HG03521 (cell line): ENCODE data around the gene AFF3.
"Not testable (repeated sequence)": the region's sequence is repeated elsewhere in the genome, so short reads cannot be mapped to it uniquely, and the experiment has no call there.

Experiments
- ATAC-seq: cut with Tn5 transposase; IDR thresholded peaks from one replicate; pipeline ENCODE4 v1.9.1; 2021; ENCODE audit warnings: mild to moderate bottlenecking, moderate library complexity; ENCODE audit not compliant: unreplicated experiment

The AFF3 gene

DNA sequence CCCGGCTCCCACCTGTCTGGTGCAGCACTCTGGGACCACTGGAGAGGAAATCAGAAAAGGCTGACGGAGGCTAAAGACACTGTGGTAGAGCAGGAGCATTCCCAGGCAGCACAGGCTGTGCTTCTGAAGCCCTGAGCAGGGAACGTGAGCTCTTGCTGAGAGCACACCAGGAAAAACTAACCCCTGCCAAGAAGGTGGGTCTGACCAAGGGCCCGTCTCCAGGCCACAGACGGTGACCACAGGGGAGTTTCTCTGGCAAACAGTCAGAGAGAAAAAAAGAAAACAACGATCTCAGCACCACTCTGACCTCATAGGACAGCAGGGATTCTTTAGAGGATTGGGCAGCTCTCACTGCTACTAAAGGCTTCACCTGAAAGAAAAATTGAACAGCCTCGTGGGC, 201.4 kb downstream of the AFF3 start:
- ATAC-seq: no peak

DNA sequence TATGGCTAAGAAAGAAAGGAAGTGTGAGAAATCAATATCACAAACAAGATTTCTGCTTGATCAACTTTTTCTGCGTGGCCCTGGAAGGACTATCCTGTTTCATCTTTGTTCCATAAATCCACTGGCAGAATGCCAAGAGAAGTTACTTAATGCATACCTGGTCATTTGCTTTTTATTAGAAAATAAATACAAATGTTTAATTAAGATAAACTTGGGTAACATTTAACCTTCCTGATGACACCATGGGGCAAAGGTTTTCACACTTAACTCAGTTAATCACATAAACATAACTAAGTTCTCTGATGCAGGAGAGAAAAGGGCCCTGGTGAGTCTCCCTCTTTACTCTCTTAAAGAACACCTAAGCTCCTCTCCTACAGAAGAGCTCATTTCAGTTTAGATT, 203.3 kb downstream of the AFF3 start:
- ATAC-seq: no peak

DNA sequence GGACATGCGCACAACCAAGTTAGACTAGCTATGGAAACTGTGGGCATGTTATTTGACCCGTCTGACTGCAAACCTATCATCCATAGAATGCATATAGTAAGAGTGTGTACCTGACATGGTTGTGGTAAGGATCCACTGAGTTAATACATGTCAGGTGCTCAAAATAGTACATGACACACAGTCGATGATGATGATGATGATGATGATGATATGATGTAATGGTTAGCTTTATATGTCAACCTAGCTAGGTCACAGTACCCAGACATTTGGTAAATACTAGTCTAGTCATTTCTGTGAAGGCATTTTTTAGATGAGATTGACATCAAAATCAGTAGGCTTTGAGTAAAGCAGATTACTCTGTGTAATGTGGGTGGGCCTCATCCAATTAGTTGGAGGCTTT, 204.1 kb downstream of the AFF3 start:
- ATAC-seq: no peak

DNA sequence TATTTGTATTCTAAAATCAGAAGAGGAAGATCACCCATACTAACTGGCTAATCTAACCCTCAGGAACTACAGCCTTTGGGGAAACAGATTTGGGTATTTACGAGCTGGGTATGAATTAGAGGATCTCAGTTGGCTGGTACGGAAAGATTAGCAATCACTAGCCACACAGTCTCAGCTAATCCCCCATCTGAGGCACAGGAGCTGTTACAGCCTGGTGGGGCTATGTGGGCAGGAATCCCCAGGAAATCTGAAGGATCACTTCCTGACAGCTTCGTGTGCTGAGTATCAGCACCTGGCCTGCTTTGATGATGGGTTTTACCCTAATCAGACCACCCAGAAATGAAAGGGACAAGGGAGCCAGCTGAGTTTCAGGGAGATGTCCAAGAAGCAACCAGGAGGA, 206.3 kb downstream of the AFF3 start:
- no peak for ATAC-seq

GRCh38 chr2:99935662-99936061, 206.7 kb downstream of the AFF3 start:
- no peak for ATAC-seq

GRCh38 chr2:99933894-99934650, 208.3 kb downstream of the AFF3 start:
- no peak for ATAC-seq

DNA sequence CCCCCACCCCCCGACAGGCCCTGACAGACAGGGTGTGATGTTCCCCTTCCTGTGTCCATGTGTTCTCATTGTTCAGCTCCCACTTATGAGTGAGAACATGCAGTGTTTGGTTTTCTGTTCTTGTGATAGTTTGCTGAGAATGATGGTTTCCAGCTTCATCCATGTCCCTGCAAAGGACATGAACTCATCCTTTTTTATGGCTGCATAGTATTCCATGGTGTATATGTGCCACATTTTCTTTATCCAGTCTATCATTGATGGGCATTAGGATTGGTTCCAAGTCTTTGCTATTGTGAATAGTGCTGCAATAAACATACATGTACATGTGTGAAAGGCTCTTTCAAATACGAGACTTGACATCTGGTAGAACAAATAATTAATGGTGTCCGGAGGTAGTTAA, 208.9 kb downstream of the AFF3 start:
- ATAC-seq: not testable (repeated sequence)

- ATAC-seq: no peak
Observed at GRCh38 chr2:99928470-99929053, 213.8 kb downstream of the AFF3 start.

GRCh38 chr2:99927690-99928207, 214.6 kb downstream of the AFF3 start:
- ATAC-seq: not testable (repeated sequence)

DNA sequence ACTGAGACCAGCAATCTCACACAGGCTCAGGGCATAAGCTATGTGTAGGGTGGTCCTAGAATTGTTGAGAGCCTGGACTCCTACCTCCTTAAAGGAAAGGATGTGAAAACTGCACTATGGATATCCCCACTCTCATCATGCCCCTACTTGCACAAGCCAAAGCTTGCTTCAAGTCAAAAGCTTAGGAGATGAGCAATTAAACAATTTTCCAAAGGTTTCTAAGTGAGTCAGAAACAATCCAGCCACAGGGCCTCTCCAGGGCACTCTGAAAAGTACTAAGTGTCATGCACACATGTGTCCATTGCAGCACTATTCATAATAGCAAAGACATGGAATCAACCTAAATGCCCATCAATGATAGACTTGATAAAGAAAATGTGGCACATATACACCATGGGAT, 215.4 kb downstream of the AFF3 start:
- ATAC-seq: no peak

- no peak for ATAC-seq
Observed at GRCh38 chr2:99925960-99926359, 216.4 kb downstream of the AFF3 start.

GRCh38 chr2:99922664-99923063, 219.7 kb downstream of the AFF3 start:
- ATAC-seq: no peak

DNA sequence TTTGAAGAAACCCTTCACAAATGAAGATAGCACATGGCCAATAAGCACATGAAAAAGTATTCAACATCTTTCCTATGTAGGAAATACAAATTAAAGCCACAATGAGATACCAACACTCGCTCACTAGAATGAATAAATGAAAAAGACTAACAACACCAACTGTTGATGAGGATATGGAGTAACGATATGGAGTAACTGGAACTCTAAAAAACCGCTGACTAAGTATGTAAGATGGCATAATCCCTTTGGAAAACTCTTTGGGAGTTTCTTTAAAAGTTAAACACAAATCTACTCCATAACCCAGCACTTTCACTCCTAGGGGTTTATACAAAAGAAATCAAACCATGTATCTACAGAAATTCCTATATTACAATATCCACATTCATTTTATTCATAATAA, 220.5 kb downstream of the AFF3 start:
- no peak for ATAC-seq

- ATAC-seq: no peak
Observed at GRCh38 chr2:99918389-99918788, 224.0 kb downstream of the AFF3 start.

DNA sequence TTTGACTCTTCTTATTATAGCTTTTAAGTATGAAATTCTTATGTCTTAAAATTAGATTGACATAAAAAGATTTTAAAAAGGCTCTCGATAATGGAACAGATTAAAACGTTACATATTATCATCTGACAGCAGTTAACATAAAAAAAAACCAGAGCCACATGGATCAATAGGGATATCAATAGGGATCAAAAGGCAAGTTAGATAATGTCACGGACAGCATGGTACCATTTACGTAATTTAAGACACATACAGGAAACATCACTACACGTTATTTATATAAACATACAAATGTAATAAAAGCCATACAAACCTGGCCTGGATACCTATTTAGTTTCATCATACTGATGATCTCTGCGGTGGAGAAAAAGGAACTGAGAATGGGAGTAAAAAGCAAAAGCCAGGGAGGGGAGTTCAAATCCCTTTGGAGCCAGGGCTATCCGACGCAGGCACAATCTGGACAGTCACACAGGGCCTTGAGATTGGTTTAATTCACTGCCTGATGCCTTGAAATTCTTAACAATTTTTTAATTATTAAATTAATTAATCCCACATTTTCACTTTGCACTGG, 227.2 kb downstream of the AFF3 start:
- ATAC-seq: no peak

DNA sequence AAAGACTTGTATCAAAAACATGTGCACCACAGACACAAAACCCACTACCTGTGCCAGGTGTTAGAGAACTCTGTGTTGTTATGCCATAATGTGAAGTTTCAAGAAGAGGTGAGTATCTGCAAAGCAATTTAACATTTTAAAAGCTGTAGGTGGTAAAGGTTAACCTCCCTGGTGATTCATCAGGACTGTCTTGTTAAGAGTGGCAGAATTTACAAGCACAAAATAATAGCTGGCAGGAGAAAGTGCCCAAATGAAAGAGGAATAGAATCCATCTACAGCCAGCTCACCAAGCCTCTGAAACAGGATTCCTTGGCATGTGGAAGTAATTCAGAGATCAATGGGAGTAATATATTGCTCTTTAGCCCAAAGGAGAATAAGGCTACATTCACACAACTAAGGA, 230.7 kb downstream of the AFF3 start:
- ATAC-seq: no peak

GRCh38 chr2:99910902-99911301, 231.5 kb downstream of the AFF3 start:
- no peak for ATAC-seq

DNA sequence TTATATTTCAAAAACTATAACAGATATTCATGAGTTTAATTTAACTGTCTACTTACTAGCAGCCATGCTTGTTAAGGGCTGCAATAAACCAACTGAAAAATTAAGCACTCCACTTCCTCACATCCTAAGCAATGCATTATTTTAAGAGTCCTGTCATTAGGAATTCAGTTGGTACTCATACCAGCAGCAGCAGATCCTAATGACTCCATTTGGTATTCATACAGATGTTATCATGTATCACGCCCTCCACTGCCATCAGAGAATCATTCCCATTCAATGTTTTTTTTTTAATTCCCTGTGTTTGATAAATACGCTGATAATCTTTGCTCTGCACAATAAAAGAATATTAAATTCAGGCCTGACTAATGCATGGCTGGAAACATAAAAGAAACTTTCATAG, 236.8 kb downstream of the AFF3 start:
- no peak for ATAC-seq

DNA sequence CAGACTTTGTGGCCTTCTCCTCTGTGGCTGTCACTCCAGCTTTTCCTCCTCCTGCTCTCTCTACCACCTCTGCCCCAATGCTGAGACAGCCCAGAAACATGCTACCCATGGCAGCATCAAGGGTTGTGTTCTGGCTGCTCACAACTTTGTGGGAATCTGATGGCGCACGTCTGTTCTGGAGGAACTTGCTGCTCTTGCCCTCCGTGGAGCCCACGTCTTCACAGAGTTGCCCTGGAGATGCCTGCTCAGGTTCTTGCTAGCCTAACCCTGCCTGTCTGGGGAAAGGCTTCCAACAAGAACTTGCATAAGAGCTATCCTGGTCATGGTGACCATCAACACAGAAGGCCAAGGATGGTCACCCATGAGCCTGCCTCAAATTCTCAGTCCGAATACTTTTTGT, 237.4 kb downstream of the AFF3 start:
- ATAC-seq: no peak

GRCh38 chr2:99903981-99904380, 238.4 kb downstream of the AFF3 start:
- no peak for ATAC-seq

DNA sequence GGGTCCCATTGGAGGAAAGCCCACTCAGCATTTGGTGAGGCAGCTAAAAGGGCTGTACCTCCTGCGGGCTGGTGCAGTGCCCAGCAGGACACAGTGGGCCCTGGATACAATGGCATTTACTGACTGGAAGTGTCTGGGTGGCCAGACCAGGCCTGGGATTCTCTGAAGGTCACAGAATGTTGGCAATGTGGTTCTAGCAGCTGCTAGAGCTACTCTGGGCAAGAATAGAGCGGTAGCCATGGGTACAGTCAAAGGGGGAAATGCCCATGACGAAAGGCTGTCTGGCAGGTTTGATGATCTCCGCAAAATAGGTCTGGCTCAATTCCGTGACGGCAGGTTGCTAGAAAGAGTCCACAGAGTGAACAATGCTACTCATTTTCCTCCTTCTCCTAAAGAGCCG, 241.8 kb downstream of the AFF3 start:
- ATAC-seq: no peak

GRCh38 chr2:99899882-99900281, 242.5 kb downstream of the AFF3 start:
- no peak for ATAC-seq
